ENCODE results near the gene REXO1. TPM values are rescaled to one million over a fixed set of nuclear protein-coding genes. Genes with fewer than 3 reads are reported as not detected.

Gene REXO1
- total and polyA plus RNA-seq, 2 of the 13 experiments (the other 11 are each of a cell fraction or from before 2014, with no cell fraction given), result 5.0 to 11.2 TPM

GRCh38 chr19:1847348-1847683, 967 bp downstream of the REXO1 start (continued):
- TF ChIP-seq TCF12 (IDR thresholded peaks at IDR 0.05), result no peak
- TF ChIP-seq TCF12 (CRISPR knock-in tag; IDR thresholded peaks at IDR 0.05), result no peak
- no peak for TF ChIP-seq AFF4 (CRISPR knock-in tag; IDR thresholded peaks at IDR 0.05)
- TF ChIP-seq ZBTB40 (IDR thresholded peaks at IDR 0.05), result peak; percentile 16; the same call in 1 of the 2 replicates
- no peak for TF ChIP-seq ZBTB40 (CRISPR knock-in tag; IDR thresholded peaks at IDR 0.05)
- TF ChIP-seq PAX8 (CRISPR knock-in tag; IDR thresholded peaks at IDR 0.05; ENCODE audit: borderline replicate concordance), result 0 out of 2 replicates have a peak, but pooled peaks have one; percentile 10
- no peak for TF ChIP-seq SIX1 (CRISPR knock-in tag; IDR thresholded peaks at IDR 0.05; ENCODE audit: borderline replicate concordance)
- TF ChIP-seq RFX1 (IDR thresholded peaks at IDR 0.05), result peak; percentile 8; the same call in 1 of the 2 replicates
- no peak for TF ChIP-seq TGIF2 (CRISPR knock-in tag; IDR thresholded peaks at IDR 0.05)
- no peak for TF ChIP-seq TBX3 (IDR thresholded peaks at IDR 0.05; ENCODE audit: borderline replicate concordance)
- no peak for TF ChIP-seq DZIP1 (CRISPR knock-in tag; IDR thresholded peaks at IDR 0.05)
- no peak for TF ChIP-seq ATRX (CRISPR knock-in tag; IDR thresholded peaks at IDR 0.05; ENCODE audit: borderline replicate concordance)
- TF ChIP-seq HNRNPH1 (optimal IDR thresholded peaks at IDR 0.05; ENCODE audit: low read depth, low read length), result no peak
- TF ChIP-seq ZNF230 (CRISPR knock-in tag; IDR thresholded peaks at IDR 0.05), result 0 out of 2 replicates have a peak, but pooled peaks have one; percentile 28
- no peak for TF ChIP-seq YEATS2 (CRISPR knock-in tag; IDR thresholded peaks at IDR 0.05; ENCODE audit: borderline replicate concordance)

All from HepG2 (cell line).